ENCODE data around the gene FCAMR.

FCAMR gene

GRCh38 chr1:206992790-206993189, 22.5 kb upstream of the FCAMR start:
- DNase-seq (ENCODE audit: low read depth): no peak

GRCh38 chr1:206987873-206988272, 17.6 kb upstream of the FCAMR start:
- DNase-seq (ENCODE audit: low read depth): no peak

- DNase-seq (ENCODE audit: low read depth): no peak
Observed at GRCh38 chr1:206986885-206987284, 16.6 kb upstream of the FCAMR start.

GRCh38 chr1:206986402-206986801, 16.1 kb upstream of the FCAMR start:
- no peak for DNase-seq (ENCODE audit: low read depth)

GRCh38 chr1:206985162-206985749, 15.0 kb upstream of the FCAMR start:
- DNase-seq (ENCODE audit: low read depth): no peak

- DNase-seq (ENCODE audit: low read depth): peak; percentile 27
Observed at GRCh38 chr1:206982216-206982615, 12.0 kb upstream of the FCAMR start.

GRCh38 chr1:206979379-206980043, 9.3 kb upstream of the FCAMR start:
- DNase-seq (ENCODE audit: low read depth): no peak

GRCh38 chr1:206978259-206978658, 8.0 kb upstream of the FCAMR start:
- DNase-seq (ENCODE audit: low read depth): no peak

- DNase-seq (ENCODE audit: low read depth): no peak
Observed at GRCh38 chr1:206975306-206975705, 5.0 kb upstream of the FCAMR start.

GRCh38 chr1:206974140-206974539, 3.9 kb upstream of the FCAMR start:
- no peak for DNase-seq (ENCODE audit: low read depth)

GRCh38 chr1:206972728-206973127, 2.5 kb upstream of the FCAMR start:
- no peak for DNase-seq (ENCODE audit: low read depth)

- no peak for DNase-seq (ENCODE audit: low read depth)
Observed at GRCh38 chr1:206971029-206971655, 882 bp upstream of the FCAMR start.

- no peak for DNase-seq (ENCODE audit: low read depth)
Observed at GRCh38 chr1:206969090-206969489, 1.2 kb downstream of the FCAMR start.

GRCh38 chr1:206967096-206967849, 3.0 kb downstream of the FCAMR start:
- no peak for DNase-seq (ENCODE audit: low read depth)

GRCh38 chr1:206965781-206966180, 4.5 kb downstream of the FCAMR start:
- no peak for DNase-seq (ENCODE audit: low read depth)

- DNase-seq (ENCODE audit: low read depth): no peak
Observed at GRCh38 chr1:206963740-206964139, 6.5 kb downstream of the FCAMR start.

GRCh38 chr1:206963119-206963712, 7.0 kb downstream of the FCAMR start:
- DNase-seq (ENCODE audit: low read depth): no peak

GRCh38 chr1:206962272-206962671, 8.0 kb downstream of the FCAMR start:
- no peak for DNase-seq (ENCODE audit: low read depth)

GRCh38 chr1:206961668-206962067, 8.6 kb downstream of the FCAMR start:
- DNase-seq (ENCODE audit: low read depth): no peak

GRCh38 chr1:206960676-206961386, 9.4 kb downstream of the FCAMR start:
- DNase-seq (ENCODE audit: low read depth): no peak

GRCh38 chr1:206958144-206958543, 12.1 kb downstream of the FCAMR start:
- no peak for DNase-seq (ENCODE audit: low read depth)

- no peak for DNase-seq (ENCODE audit: low read depth)
Observed at GRCh38 chr1:206957639-206958038, 12.6 kb downstream of the FCAMR start.

Data from activated T-cell treated with anti-CD3 and anti-CD28 coated beads for 48 hours (primary cell).